Stomach (tissue), 4 donors: ENCODE measurements around the gene FAM131A.

Source experiments
- POLR2A ChIP-seq, 4 donors: fragments of 450-650 bp; IDR thresholded peaks; one replicate each; pipeline ENCODE4 v1.6.1; 2016; ENCODE audit warnings: antibody characterized with exemption in 4 of 4, control low read depth in 2 of 4, mild to moderate bottlenecking in 1 of 4, moderate library complexity in 1 of 4
- TF ChIP-seq, protein P1 (sequence below), 7 experiments: fragments of 450-650 bp in 4 of 7; fragments of 200-600 bp in 3 of 7; sonication (generic) in 3 of 7; IDR thresholded peaks; one replicate each; pipeline ENCODE4 v1.5.1; 2016 to 2019; ENCODE audit warnings: antibody characterized with exemption in 7 of 7, control low read depth in 2 of 7, mild to moderate bottlenecking in 1 of 7

DNA sequence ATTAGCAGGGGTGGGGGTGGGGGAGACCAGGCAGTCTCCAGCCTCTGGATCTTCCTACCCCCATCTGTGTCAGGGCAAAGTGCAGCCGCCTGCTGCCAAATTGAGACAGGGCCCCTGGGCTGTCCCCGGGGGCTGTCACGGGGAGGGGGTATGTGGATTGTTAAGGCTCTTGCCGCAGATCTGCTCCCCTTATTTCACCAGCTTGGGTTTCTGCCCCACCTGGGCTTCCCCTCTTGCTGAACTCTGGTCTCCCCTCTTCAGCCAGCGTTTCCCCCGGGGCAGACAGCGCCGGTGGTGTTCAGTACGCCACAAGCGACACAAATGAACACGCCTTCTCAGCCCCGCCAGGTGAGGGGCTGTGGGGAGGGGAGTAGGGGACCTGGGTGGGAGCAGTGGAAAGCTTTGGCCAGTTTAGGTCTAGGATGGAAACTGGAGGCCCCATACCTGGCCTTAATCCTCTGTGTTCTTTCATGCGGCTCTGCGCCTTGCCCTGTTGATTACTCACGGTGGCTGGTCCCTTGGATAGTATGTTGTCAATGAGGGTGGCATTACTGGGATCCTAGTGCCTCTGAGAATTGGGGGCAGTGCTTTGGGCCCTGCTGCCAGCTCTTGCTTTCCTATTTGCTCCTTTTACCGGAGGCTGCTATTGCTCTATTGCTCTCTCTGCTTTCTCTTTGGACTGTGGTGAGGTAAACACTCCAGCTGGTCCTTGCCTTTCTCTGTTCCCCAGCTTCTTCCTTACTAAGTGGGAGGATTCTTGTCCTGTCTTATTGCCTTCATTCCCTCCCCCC lies 21.3 kb upstream of the FAM131A start:
- TF ChIP-seq, protein P1, sequence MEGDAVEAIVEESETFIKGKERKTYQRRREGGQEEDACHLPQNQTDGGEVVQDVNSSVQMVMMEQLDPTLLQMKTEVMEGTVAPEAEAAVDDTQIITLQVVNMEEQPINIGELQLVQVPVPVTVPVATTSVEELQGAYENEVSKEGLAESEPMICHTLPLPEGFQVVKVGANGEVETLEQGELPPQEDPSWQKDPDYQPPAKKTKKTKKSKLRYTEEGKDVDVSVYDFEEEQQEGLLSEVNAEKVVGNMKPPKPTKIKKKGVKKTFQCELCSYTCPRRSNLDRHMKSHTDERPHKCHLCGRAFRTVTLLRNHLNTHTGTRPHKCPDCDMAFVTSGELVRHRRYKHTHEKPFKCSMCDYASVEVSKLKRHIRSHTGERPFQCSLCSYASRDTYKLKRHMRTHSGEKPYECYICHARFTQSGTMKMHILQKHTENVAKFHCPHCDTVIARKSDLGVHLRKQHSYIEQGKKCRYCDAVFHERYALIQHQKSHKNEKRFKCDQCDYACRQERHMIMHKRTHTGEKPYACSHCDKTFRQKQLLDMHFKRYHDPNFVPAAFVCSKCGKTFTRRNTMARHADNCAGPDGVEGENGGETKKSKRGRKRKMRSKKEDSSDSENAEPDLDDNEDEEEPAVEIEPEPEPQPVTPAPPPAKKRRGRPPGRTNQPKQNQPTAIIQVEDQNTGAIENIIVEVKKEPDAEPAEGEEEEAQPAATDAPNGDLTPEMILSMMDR (IDR thresholded peaks at IDR 0.05), result no peak
- TF ChIP-seq POLR2A (IDR thresholded peaks at IDR 0.05), result no peak
